ENCODE measurements around the gene BCAS3. TPM values are rescaled to one million over a fixed set of nuclear protein-coding genes. Genes with fewer than 3 reads are reported as not detected.

BCAS3 gene
- total RNA-seq, 4 donors from 2014 or later = 42.1 to 84.7 (median 54.1) TPM

DNA sequence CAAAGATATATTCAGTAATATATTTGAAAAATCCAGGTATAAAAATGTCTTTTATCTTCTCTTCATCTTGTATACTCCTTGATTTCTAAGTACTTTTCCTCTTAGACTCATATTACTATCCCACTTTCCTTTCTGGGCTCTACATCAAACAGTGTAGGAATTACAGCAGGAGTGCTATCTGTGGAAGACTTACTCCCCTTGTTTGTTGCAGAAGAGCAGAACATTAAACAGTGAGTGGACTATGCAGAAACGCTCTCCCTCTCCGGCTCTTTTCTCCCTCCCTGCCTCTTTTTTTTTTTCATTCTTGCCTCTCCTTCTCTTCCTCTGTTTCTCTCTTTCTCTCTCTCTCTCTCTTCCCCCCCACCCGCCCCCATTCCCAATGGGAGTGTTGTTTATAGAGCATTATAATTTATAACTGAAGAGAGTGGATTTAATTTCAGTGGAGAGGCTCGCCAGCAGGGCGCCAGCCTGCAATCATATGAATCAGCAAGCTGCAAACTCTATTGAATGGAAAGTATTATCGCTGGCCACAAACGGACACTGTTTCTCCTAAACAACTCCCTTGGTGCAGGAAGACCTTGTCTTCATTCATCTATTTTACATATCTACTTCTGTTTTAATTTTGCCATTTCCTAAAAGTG lies 479.7 kb downstream of the BCAS3 start:
- no peak for TF ChIP-seq POLR2A (IDR thresholded peaks at IDR 0.05)
- TF ChIP-seq, protein P1, sequence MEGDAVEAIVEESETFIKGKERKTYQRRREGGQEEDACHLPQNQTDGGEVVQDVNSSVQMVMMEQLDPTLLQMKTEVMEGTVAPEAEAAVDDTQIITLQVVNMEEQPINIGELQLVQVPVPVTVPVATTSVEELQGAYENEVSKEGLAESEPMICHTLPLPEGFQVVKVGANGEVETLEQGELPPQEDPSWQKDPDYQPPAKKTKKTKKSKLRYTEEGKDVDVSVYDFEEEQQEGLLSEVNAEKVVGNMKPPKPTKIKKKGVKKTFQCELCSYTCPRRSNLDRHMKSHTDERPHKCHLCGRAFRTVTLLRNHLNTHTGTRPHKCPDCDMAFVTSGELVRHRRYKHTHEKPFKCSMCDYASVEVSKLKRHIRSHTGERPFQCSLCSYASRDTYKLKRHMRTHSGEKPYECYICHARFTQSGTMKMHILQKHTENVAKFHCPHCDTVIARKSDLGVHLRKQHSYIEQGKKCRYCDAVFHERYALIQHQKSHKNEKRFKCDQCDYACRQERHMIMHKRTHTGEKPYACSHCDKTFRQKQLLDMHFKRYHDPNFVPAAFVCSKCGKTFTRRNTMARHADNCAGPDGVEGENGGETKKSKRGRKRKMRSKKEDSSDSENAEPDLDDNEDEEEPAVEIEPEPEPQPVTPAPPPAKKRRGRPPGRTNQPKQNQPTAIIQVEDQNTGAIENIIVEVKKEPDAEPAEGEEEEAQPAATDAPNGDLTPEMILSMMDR (IDR thresholded peaks at IDR 0.05) = no peak
- intact Hi-C loops (cut with DNase I; ENCODE audit: low total_unique reads) = no loop called here
- H3K4me3 ChIP-seq (ENCODE audit: low read depth, poor library complexity, severe bottlenecking) = no peak overlapping the region
- no peak for DNase-seq (ENCODE audit: low spot score in 2 of 2)
- 52 to 53% methylated on average over 7 of the region's 7 CpGs for WGBS, 2 donors

DNA sequence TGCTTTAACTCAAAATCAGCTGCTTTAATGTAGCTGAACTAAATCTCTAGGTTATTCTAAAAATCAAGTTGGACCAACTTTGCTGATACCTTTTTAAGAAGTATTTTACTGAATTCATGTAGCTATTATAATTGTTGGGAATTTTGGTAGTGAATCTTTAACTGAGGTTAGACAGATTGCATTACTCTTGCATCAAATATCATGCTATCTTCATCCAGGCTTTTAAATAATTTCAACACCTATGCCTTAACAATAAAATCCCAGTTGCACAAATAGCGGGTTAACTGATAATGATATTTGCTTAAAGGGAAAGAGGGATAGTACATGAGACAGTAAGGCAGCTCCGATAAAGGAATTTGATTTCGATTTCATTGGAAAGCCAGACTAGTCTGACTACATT lies 480.7 kb downstream of the BCAS3 start:
- TF ChIP-seq POLR2A (IDR thresholded peaks at IDR 0.05) = no peak
- TF ChIP-seq, protein P1 (IDR thresholded peaks at IDR 0.05) = no peak
- no peak for DNase-seq (ENCODE audit: low spot score in 2 of 2)
- 91 to 95% methylated on average over 3 of the region's 3 CpGs for WGBS, 2 donors
- intact Hi-C loops (cut with DNase I; ENCODE audit: low total_unique reads) = no loop called here
- H3K4me3 ChIP-seq (ENCODE audit: low read depth, poor library complexity, severe bottlenecking) = no peak overlapping the region

DNA sequence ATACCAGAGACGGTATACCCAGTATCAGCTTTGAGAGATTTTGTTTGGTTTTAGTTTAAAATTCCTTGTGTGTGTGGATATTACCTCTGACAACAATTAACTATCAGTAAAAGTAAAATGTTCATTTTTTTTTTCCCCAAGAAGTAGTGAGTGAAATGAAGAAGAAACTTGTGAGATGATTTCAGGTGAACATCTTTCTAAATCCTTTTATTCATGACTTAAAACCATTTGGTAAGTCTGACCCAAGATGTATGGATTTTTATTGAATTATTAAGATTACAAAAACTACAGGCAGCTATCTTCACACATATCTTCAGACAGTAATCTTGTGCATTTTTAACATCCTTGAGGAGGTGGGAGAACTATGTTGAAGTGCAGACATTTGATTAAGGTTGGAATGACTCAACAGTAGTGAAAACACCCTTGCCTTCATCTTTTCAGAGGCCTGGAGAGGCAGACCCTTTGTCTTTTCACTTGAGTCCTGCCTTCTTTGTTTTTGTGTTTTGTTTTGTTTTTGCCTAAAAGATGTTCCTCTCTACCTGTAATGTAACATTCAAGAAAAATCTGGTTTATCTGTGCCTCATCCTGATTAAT lies 481.7 kb downstream of the BCAS3 start:
- intact Hi-C loops (cut with DNase I; ENCODE audit: low total_unique reads) = no loop called here
- H3K4me3 ChIP-seq (ENCODE audit: low read depth, poor library complexity, severe bottlenecking) = no peak overlapping the region
- TF ChIP-seq, protein P1 (IDR thresholded peaks at IDR 0.05) = no peak
- TF ChIP-seq POLR2A (IDR thresholded peaks at IDR 0.05) = no peak
- DNase-seq (ENCODE audit: low spot score in 2 of 2) = no peak
- WGBS, 2 donors = 100% methylated on average over 1 of the region's 1 CpG

DNA sequence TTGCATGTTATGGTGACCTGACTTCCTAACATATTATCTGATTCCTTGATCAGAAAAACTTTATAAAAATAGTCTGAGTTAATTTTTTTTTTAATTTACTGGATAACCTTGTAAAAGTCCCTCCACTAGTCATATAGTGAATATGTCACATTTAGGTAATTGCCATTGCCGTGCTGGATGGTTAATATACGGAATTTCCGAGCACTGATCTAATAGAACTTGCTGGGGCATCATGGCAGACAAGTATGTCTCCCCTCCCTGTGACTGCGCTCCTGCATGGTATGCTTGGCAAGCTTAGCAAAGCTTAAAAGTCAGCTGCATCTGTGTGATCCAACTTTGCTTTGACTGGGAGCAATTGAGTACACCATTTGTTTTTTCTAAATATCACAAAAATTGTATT lies 482.6 kb downstream of the BCAS3 start:
- intact Hi-C loops (cut with DNase I; ENCODE audit: low total_unique reads) = no loop called here
- TF ChIP-seq, protein P1 (IDR thresholded peaks at IDR 0.05) = no peak
- TF ChIP-seq POLR2A (IDR thresholded peaks at IDR 0.05) = no peak
- no peak for DNase-seq (ENCODE audit: low spot score in 2 of 2)
- H3K4me3 ChIP-seq (ENCODE audit: low read depth, poor library complexity, severe bottlenecking) = no peak overlapping the region
- WGBS, 2 donors = 90 to 97% methylated on average over 4 of the region's 4 CpGs

DNA sequence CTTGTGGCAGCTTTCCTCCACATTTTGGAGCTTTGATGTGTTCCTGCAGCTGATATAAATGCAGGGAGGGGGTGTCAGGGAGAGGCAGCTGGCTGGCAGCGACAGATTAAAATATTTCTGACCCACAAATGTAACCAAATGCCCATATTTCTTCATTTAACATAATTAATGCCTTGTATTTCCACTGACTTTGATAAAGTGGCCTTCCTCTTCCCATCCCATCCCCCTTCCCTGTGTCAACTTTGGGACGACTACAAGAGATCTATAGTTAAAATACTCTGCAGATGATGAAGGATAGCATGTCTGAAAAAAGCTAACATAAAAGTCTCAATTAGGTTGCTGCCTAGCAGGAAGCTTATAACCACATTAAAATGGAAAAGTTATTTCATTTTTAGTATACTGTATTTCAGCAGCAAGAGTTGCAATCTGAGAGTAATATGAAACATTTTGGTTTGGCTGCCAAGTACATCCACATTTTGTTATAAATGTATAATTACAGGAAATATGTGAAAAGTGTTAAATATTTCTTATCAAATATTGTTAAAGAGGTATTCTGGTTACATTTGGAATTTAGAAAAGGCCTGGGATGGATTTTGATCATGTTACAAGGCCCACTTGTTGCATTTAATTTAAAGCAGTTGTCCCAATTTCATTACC lies 483.3 kb downstream of the BCAS3 start:
- TF ChIP-seq, protein P1 (IDR thresholded peaks at IDR 0.05) = no peak
- no peak for TF ChIP-seq POLR2A (IDR thresholded peaks at IDR 0.05)
- WGBS, 2 donors = 77 to 88% methylated on average over 2 of the region's 2 CpGs
- no peak overlapping the region for H3K4me3 ChIP-seq (ENCODE audit: low read depth, poor library complexity, severe bottlenecking)
- intact Hi-C loops (cut with DNase I; ENCODE audit: low total_unique reads) = no loop called here
- DNase-seq (ENCODE audit: low spot score in 2 of 2) = no peak

Data from lower leg skin (tissue), 4 donors.